ENCODE measurements around the gene ABCG1. TPM values are rescaled to one million over a fixed set of nuclear protein-coding genes. Genes with fewer than 3 reads are reported as not detected.

ABCG1 gene
- total and polyA plus RNA-seq, 11 donors, result 3.3 to 25.3 (median 13.5) TPM

DNA sequence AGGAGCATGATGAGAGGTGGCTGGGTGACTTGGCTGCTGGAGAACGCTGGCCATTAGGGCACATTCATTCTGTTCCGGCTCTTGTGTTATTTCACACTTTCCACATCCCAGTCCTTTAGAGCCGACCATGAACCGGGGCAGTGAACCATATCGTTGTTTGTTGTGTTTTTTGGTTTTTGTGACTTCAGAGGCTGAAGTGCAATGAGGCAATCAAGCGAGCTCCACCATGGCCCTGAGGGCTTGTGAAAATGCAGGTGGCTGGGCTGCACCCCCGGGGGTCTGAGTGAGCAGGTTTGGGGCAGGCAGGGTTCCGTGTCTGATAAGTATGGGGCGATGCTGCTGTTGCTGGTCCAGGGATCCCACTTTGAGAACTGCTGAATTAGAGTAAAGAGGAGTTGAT is 23.7 kb downstream of the ABCG1 start:
- intact Hi-C loops (cut with DNase I), result loop anchor here in 1 of 10 donors (5.0 kb wide), 1 partner anchor 75 kb away; no protein-coding TSS in a partner anchor
- H3K27me3 ChIP-seq, result no peaks in the 10 kb centered on the region
- H3K4me1 ChIP-seq, result peaks cover 0 to 38% (median 13%) of the 10 kb centered on the region in 12 donors
- WGBS, 4 donors, result 88 to 95% (median 92%) methylated on average over 9 of the region's 9 CpGs
- ATAC-seq (no peak), DNase-seq (peak in 1 of 5 donors; percentile 12)
- H3K9me3 ChIP-seq, result no peaks in the 10 kb centered on the region
- H3K36me3 ChIP-seq, result no peaks in the 10 kb centered on the region
- no peak overlapping the region for H3K4me3 ChIP-seq
- H3K27ac ChIP-seq, result no peak overlapping the region
- TF ChIP-seq, protein P1, sequence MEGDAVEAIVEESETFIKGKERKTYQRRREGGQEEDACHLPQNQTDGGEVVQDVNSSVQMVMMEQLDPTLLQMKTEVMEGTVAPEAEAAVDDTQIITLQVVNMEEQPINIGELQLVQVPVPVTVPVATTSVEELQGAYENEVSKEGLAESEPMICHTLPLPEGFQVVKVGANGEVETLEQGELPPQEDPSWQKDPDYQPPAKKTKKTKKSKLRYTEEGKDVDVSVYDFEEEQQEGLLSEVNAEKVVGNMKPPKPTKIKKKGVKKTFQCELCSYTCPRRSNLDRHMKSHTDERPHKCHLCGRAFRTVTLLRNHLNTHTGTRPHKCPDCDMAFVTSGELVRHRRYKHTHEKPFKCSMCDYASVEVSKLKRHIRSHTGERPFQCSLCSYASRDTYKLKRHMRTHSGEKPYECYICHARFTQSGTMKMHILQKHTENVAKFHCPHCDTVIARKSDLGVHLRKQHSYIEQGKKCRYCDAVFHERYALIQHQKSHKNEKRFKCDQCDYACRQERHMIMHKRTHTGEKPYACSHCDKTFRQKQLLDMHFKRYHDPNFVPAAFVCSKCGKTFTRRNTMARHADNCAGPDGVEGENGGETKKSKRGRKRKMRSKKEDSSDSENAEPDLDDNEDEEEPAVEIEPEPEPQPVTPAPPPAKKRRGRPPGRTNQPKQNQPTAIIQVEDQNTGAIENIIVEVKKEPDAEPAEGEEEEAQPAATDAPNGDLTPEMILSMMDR (IDR thresholded peaks at IDR 0.05), result no peak
- TF ChIP-seq POLR2A (IDR thresholded peaks at IDR 0.05), result no peak

- peak in 1 of 5 donors; percentile 4 for DNase-seq
- H3K4me3 ChIP-seq, result no peak overlapping the region
- no peak for ATAC-seq
- WGBS, 4 donors, result 87 to 97% (median 90%) methylated on average over 6 of the region's 6 CpGs
- H3K27me3 ChIP-seq, result no peaks in the 10 kb centered on the region
- H3K27ac ChIP-seq, result no peak overlapping the region
- no peaks in the 10 kb centered on the region for H3K9me3 ChIP-seq
- peaks cover 0 to 38% (median 11%) of the 10 kb centered on the region in 12 donors for H3K4me1 ChIP-seq
- no peaks in the 10 kb centered on the region for H3K36me3 ChIP-seq
- TF ChIP-seq POLR2A (IDR thresholded peaks at IDR 0.05), result no peak
- TF ChIP-seq, protein P1 (IDR thresholded peaks at IDR 0.05), result no peak
- intact Hi-C loops (cut with DNase I), result loop anchor here in 1 of 10 donors (5.0 kb wide), 1 partner anchor 76 kb away; no protein-coding TSS in a partner anchor
These were observed 24.1 kb downstream of the ABCG1 start for GRCh38 chr21:42243026-42243425.

- TF ChIP-seq, protein P1 (IDR thresholded peaks at IDR 0.05), result no peak
- no peak for TF ChIP-seq POLR2A (IDR thresholded peaks at IDR 0.05)
- Histone ChIP-seq H3K9me3 (no peaks in the 10 kb centered on the region), H3K36me3 (no peaks in the 10 kb centered on the region), H3K27ac (no peak overlapping the region), H3K4me1 (peaks cover 0 to 47% (median 9%) of the 10 kb centered on the region in 12 donors), H3K4me3 (no peak overlapping the region), H3K27me3 (no peaks in the 10 kb centered on the region)
- intact Hi-C loops (cut with DNase I), result no loop called here
- WGBS, 4 donors, result 39 to 44% (median 42%) methylated on average over 10 of the region's 10 CpGs
- peak in 1 of 5 donors; percentile 21 for DNase-seq
- peak in 2 of 4 donors; percentile 25 to 58 for ATAC-seq
These were observed 26.6 kb downstream of the ABCG1 start for GRCh38 chr21:42245331-42246193.

DNA sequence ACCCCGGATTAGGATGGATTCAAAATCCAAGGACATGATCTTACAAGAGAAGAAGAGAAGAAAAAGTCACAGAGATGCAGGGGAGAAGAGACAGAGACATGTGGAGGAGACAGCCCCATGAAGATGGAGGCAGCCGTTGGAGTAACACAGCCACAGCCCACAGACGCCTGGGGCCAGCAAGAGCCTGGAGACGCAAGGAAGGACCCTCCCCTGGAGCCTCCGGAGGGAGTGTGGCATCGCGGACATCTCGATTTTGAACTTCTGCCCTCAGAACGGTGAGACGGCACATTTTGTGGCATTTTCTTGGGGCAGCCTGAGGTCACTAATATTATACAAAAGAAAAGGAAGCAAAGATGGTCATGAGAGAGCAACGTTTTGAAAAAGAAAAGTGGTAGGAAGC is 28.8 kb downstream of the ABCG1 start:
- no peak for TF ChIP-seq POLR2A (IDR thresholded peaks at IDR 0.05)
- TF ChIP-seq, protein P1 (IDR thresholded peaks at IDR 0.05), result no peak
- Histone ChIP-seq H3K9me3 (no peaks in the 10 kb centered on the region), H3K4me1 (peaks cover 0 to 52% (median 9%) of the 10 kb centered on the region in 12 donors), H3K27me3 (no peaks in the 10 kb centered on the region), H3K27ac (no peak overlapping the region), H3K4me3 (no peak overlapping the region), H3K36me3 (no peaks in the 10 kb centered on the region)
- 81 to 85% (median 83%) methylated on average over 11 of the region's 11 CpGs for WGBS, 4 donors
- ATAC-seq (no peak), DNase-seq (peak in 1 of 5 donors; percentile 1)
- intact Hi-C loops (cut with DNase I), result no loop called here

Measured in heart left ventricle (tissue), 16 donors.